Measurements from ENCODE around the gene ANKRD44.

GRCh38 chr2:196962325-196962724 is 348.3 kb downstream of the ANKRD44 start:
- TF ChIP-seq AFF4 (CRISPR knock-in tag; IDR thresholded peaks at IDR 0.05; ENCODE audit: borderline replicate concordance) (no peak), MAX (CRISPR knock-in tag; IDR thresholded peaks at IDR 0.05) (no peak), CTCF (IDR thresholded peaks at IDR 0.05) (no peak)
